ENCODE results near the gene PABPC1L. TPM values are rescaled to one million over a fixed set of nuclear protein-coding genes. Genes with fewer than 3 reads are reported as not detected.

PABPC1L gene
- total and polyA plus RNA-seq, 2 of the 13 experiments (the other 11 are each of a cell fraction or from before 2014, with no cell fraction given) = 30.8 to 252 TPM

DNA sequence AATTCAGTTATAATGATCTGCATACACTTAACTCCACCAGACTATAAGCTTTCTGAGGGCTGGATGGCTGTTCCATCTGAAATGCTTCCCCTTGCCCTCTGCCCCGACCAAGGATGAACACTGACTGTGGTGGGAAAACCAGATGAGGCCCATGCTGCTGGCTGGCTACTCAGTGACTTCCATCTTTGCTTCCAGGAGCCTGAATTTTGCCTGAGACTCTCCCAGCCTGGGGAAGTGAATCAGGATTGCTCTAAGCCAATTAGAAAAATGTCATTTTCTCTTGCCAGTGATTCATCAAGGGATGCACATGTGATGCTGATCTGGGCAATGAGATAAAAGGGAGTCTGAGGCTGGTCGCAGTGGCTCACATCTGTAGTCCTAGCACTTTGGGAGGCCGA is 52.0 kb downstream of the PABPC1L start:
- no peak overlapping the region for H3K4me3 ChIP-seq (replicated peaks in 1 of 3; ENCODE audit: insufficient read depth in 1 of 3, low read depth in 2 of 3, low read length in 3 of 3)
- peak; percentile 30 for DNase-seq (ENCODE audit: low spot score)
- POLR2A ChIA-PET = interaction anchor here (1.2 to 4.1 kb wide), 3 partner anchors 13 to 27 kb away, joined by 3 to 51 read pairs (median 24); no protein-coding TSS in a partner anchor
- peaks cover 32% of the 10 kb centered on the region for H3K79me2 ChIP-seq (ENCODE audit: insufficient read depth, low read length)
- CTCF ChIA-PET (ENCODE audit: low intra/inter-chr PET ratio, low total read pairs) = no interaction called here
- no peak for TF ChIP-seq ZBTB7A (CRISPR knock-in tag; IDR thresholded peaks at IDR 0.05)
- TF ChIP-seq ARID2 (CRISPR knock-in tag; IDR thresholded peaks at IDR 0.05; ENCODE audit: borderline replicate concordance) = no peak
- no peak for ATAC-seq
- BruUV-seq (replicated peaks) = no TSS peak
- no peak overlapping the region for H3K27ac ChIP-seq (ENCODE audit: extremely low read length, insufficient read depth, low read length)
- no peak overlapping the region for H3K9ac ChIP-seq (ENCODE audit: insufficient read depth, low read depth, low read length)
- peak overlapping the region; percentile 96; the same call in 1 of the 2 replicates for H3K4me2 ChIP-seq (ENCODE audit: low read depth, low read length)
- no peak for FAIRE-seq
- in situ Hi-C loops (cut with HindIII; ENCODE audit: extremely low pct_ligation_motif_present, low pct_unique_long_range_greater_than_20kb) = no loop called here
- WGBS (ENCODE audit: low lambda C conversion rate) = 78% methylated on average over 3 of the region's 3 CpGs
- H4K20me1 ChIP-seq (ENCODE audit: insufficient read depth, low read length) = no peaks in the 10 kb centered on the region; the same call in 1 of the 2 replicates
- H3K36me3 ChIP-seq (replicated peaks in 1 of 2; ENCODE audit: control insufficient read depth in 1 of 2, insufficient read depth in 2 of 2, low read length in 2 of 2) = peaks cover under 1 to 6% of the 10 kb centered on the region in 2 experiments; a peak in 3 of 5 replicates
- no peak overlapping the region for H2AFZ ChIP-seq (ENCODE audit: low read length)
- peaks cover 67% of the 10 kb centered on the region for H3K4me1 ChIP-seq (ENCODE audit: insufficient read depth, low read length)
- peaks cover 0 to 2% of the 10 kb centered on the region in 2 experiments; a peak in 1 of 5 replicates for H3K27me3 ChIP-seq (ENCODE audit: control insufficient read depth in 1 of 2, insufficient read depth in 2 of 2, low read length in 2 of 2)
- H3K9me3 ChIP-seq (ENCODE audit: low read length) = no peaks in the 10 kb centered on the region
- intact Hi-C loops (cut with micrococcal nuclease; ENCODE audit: unreplicated experiment) = no loop called here

DNA sequence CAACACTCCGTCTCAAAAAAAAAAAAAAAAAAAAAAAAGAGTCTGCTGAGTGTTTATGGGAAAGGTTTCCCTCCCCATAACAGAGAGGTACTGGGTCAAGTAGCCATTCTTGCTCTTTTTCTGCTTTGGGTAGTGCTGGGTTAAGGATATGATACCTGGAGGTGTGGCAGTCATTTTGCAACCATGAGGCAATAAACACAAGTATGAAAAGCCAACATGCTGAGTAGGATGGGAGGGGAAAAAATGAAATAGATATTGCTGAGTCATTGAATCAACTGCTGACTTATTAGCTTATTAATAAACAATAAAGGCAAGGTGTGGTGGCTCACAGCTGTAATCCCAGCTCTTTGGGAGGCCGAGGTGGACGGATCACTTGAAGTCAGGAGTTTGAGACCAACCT is 52.6 kb downstream of the PABPC1L start:
- no peak overlapping the region for H3K9ac ChIP-seq (ENCODE audit: insufficient read depth, low read depth, low read length)

More for the DNA sequence above, 52.6 kb downstream of the PABPC1L start:
- ATAC-seq (no peak), FAIRE-seq (no peak), DNase-seq (ENCODE audit: low spot score) (no peak)
- peaks cover 67% of the 10 kb centered on the region for H3K4me1 ChIP-seq (ENCODE audit: insufficient read depth, low read length)
- H4K20me1 ChIP-seq (ENCODE audit: insufficient read depth, low read length) = no peaks in the 10 kb centered on the region; the same call in 1 of the 2 replicates
- intact Hi-C loops (cut with micrococcal nuclease; ENCODE audit: unreplicated experiment) (no loop called here), in situ Hi-C loops (cut with HindIII; ENCODE audit: extremely low pct_ligation_motif_present, low pct_unique_long_range_greater_than_20kb) (no loop called here)
- TF ChIP-seq RNF2 (conservative IDR thresholded peaks at IDR 0.05; ENCODE audit: low read depth) = no peak
- no peak for TF ChIP-seq STAG1 (CRISPR knock-in tag; IDR thresholded peaks at IDR 0.05)
- no peak for TF ChIP-seq ZNF350 (CRISPR knock-in tag; IDR thresholded peaks at IDR 0.05; ENCODE audit: borderline replicate concordance, low read depth)
- no peak for TF ChIP-seq ZNF317 (CRISPR knock-in tag; IDR thresholded peaks at IDR 0.05)
- TF ChIP-seq, protein P1, sequence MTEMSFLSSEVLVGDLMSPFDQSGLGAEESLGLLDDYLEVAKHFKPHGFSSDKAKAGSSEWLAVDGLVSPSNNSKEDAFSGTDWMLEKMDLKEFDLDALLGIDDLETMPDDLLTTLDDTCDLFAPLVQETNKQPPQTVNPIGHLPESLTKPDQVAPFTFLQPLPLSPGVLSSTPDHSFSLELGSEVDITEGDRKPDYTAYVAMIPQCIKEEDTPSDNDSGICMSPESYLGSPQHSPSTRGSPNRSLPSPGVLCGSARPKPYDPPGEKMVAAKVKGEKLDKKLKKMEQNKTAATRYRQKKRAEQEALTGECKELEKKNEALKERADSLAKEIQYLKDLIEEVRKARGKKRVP (CRISPR knock-in tag; IDR thresholded peaks at IDR 0.05) = no peak
- peak; percentile 70; the same call in 1 of the 2 replicates for TF ChIP-seq KDM1A (CRISPR knock-in tag; IDR thresholded peaks at IDR 0.05)
- peak; percentile 87 for TF ChIP-seq ZMYM3 (CRISPR knock-in tag; IDR thresholded peaks at IDR 0.05)
- no peak for TF ChIP-seq NBN (conservative IDR thresholded peaks at IDR 0.05)
- peak; percentile 95 for TF ChIP-seq MAFK (conservative IDR thresholded peaks at IDR 0.05 in 1 of 2, IDR thresholded peaks at IDR 0.05 in 1 of 2; ENCODE audit: low read length in 2 of 2)
- 0 out of 2 replicates have a peak, but pooled peaks have one; percentile 10 for TF ChIP-seq CEBPB (IDR thresholded peaks at IDR 0.05; ENCODE audit: borderline replicate concordance, low read depth, low read length)
- peak; percentile 93 for TF ChIP-seq MAFF (IDR thresholded peaks at IDR 0.05; ENCODE audit: low read depth, low read length)
- TF ChIP-seq NFE2L2 (IDR thresholded peaks at IDR 0.05; ENCODE audit: low read length) = peak; percentile 96
- TF ChIP-seq TCF7 (IDR thresholded peaks at IDR 0.05; ENCODE audit: low read depth) = no peak
- no peak for TF ChIP-seq YEATS4 (CRISPR knock-in tag; IDR thresholded peaks at IDR 0.05; ENCODE audit: borderline replicate concordance)
- 80% methylated on average over 3 of the region's 3 CpGs for WGBS (ENCODE audit: low lambda C conversion rate)
- peaks cover 0 to 6% of the 10 kb centered on the region in 2 experiments; a peak in 2 of 5 replicates for H3K36me3 ChIP-seq (replicated peaks in 1 of 2; ENCODE audit: control insufficient read depth in 1 of 2, insufficient read depth in 2 of 2, low read length in 2 of 2)
- POLR2A ChIA-PET = interaction anchor here (1.1 to 4.1 kb wide), 2 partner anchors 13 to 36 kb away, joined by 3 to 51 read pairs; no protein-coding TSS in a partner anchor
- no TSS peak for BruUV-seq (replicated peaks)
- CTCF ChIA-PET (ENCODE audit: low intra/inter-chr PET ratio, low total read pairs) = no interaction called here
- H3K27ac ChIP-seq (ENCODE audit: extremely low read length, insufficient read depth, low read length) = no peak overlapping the region
- H3K4me2 ChIP-seq (ENCODE audit: low read depth, low read length) = no peak overlapping the region
- no peak overlapping the region for H3K4me3 ChIP-seq (replicated peaks in 1 of 3; ENCODE audit: insufficient read depth in 1 of 3, low read depth in 2 of 3, low read length in 3 of 3)
- peaks cover 37% of the 10 kb centered on the region for H3K79me2 ChIP-seq (ENCODE audit: insufficient read depth, low read length)
- H3K27me3 ChIP-seq (ENCODE audit: control insufficient read depth in 1 of 2, insufficient read depth in 2 of 2, low read length in 2 of 2) = peaks cover 0 to 4% of the 10 kb centered on the region in 2 experiments; a peak in 1 of 5 replicates
- no peaks in the 10 kb centered on the region for H3K9me3 ChIP-seq (ENCODE audit: low read length)
- no peak overlapping the region for H2AFZ ChIP-seq (ENCODE audit: low read length)

Measured in HepG2 (cell line).